GM20000 (cell line): ENCODE results near the gene RIGI.

Experiments
- DNase-seq: peaks from one replicate; pipeline ENCODE4 v3.0.0; 2012; ENCODE audit warnings: low spot score
- TF ChIP-seq, protein P1 (sequence below): IDR thresholded peaks from 2 replicates; pipeline ENCODE4 v1.5.1; 2012; ENCODE audit warnings: mild to moderate bottlenecking, control low read depth; ENCODE audit errors: extremely low read depth, missing control alignments

The RIGI gene

DNA sequence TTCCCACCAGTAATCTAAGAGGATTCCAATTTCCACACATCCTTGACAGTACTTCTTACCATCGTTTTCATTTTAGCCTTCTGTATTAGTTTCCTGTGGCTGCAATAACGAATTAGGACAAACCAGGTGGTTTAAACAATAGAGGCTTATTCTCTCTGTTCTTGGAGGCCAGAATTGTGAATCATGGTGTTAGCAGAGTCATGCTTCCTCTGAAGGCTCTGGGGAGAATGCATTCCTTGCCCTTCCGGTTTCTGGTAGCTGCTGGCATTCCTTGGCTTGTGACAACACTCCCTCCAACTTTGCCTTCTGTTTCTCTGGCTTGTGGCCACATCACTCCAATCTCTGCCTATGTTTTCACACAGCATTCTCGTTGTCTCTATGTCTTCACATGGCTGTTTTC is 23.5 kb downstream of the RIGI start:
- DNase-seq, result no peak
- TF ChIP-seq, protein P1, sequence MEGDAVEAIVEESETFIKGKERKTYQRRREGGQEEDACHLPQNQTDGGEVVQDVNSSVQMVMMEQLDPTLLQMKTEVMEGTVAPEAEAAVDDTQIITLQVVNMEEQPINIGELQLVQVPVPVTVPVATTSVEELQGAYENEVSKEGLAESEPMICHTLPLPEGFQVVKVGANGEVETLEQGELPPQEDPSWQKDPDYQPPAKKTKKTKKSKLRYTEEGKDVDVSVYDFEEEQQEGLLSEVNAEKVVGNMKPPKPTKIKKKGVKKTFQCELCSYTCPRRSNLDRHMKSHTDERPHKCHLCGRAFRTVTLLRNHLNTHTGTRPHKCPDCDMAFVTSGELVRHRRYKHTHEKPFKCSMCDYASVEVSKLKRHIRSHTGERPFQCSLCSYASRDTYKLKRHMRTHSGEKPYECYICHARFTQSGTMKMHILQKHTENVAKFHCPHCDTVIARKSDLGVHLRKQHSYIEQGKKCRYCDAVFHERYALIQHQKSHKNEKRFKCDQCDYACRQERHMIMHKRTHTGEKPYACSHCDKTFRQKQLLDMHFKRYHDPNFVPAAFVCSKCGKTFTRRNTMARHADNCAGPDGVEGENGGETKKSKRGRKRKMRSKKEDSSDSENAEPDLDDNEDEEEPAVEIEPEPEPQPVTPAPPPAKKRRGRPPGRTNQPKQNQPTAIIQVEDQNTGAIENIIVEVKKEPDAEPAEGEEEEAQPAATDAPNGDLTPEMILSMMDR, result no peak

GRCh38 chr9:32501868-32502267 is 24.1 kb downstream of the RIGI start:
- TF ChIP-seq, protein P1, result no peak
- no peak for DNase-seq

DNA sequence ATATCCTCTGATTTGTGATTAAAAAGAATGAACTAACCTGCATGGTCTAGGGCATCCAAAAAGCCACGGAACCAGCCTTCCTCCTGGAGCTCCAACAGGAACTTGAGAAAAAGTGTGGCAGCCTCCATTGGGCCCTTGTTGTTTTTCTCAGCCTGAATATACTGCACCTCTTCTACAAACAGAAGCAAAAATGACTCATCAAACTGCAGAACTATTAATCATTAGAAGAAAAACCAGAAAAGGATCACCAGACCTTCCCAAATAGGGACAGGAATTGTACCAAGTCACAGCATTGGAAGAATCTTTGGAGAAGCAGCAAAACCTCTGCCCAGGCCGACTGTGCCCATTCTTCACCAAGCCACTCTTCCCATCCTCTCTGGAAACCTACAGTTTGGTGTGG is 25.2 kb downstream of the RIGI start:
- DNase-seq, result no peak
- TF ChIP-seq, protein P1, result no peak

- DNase-seq, result no peak
- TF ChIP-seq, protein P1, result no peak
These were observed 28.1 kb downstream of the RIGI start for GRCh38 chr9:32497921-32498320.

DNA sequence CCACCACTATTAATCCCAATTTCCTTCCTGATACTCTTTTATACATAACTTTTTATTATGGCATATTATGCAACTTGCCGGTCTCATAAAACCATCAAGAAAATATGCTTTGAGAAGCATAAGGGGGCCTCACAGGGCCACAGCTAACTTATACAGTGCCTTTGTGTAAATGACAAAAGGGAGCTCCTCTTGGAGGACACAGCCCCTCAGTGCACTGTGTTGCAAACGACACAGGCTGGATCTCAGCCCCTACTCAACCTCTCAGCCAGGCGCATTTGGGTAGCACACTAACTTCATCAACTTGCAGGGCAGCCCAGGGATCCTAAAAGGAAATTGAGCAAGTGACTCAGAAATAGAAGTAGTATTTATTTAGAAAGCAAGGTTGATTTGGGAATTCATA is 35.4 kb downstream of the RIGI start:
- no peak for DNase-seq

DNA sequence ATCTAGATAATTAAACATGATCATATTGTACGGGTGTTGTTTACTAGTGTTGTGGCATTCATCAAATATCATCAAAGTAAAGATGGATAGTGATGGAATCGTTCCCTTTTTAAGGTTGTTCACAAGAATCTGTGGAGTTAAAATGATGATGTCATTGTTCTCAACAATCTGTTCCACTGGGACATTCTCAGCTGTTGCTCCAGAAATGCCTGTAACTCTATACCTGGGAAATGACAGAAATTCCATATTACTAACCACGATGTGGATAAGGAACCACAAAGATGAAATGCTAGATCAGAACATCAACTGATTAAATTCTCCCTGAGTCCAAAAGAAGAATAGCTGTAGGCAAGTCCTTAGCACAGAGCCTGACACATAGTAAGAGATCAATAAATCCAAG is 38.0 kb downstream of the RIGI start:
- TF ChIP-seq, protein P1, result no peak
- DNase-seq, result no peak

More for the DNA sequence above, 35.4 kb downstream of the RIGI start:
- TF ChIP-seq, protein P1, result no peak

DNA sequence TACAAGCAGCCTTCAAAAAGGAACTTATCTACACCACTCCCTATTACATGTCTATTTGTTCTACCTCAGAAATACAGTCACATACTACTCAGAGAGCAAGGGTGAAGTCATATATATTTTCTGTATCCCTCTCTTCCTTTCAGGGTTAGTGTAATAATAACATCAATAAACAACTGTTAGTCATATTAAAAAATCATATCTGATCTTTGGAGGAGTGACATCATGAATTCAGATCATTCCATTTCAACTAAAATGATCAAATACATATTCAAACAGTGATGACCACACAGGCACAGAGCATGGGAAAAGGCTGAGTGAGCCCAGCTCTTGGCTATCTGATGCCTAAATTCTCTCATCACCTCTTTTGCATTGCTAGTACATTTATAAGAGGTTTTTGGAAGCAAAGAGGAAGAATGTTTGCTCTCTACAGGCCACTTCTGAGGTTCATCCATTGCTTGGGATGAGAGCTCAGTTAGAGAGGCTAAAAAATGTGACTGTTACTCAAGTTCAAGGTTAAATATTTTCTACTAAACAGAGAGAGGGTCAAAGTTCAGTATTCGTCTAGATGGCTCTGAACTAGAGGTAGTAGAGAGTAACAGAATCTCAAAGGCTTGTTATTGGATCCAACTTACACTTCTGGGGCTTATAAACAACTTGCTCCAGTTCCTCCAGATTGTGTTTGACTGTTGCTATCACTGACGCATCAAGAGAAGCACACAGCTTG is 39.0 kb downstream of the RIGI start:
- TF ChIP-seq, protein P1, result no peak
- no peak for DNase-seq
